ENCODE data around the gene SMAD3.

DNA sequence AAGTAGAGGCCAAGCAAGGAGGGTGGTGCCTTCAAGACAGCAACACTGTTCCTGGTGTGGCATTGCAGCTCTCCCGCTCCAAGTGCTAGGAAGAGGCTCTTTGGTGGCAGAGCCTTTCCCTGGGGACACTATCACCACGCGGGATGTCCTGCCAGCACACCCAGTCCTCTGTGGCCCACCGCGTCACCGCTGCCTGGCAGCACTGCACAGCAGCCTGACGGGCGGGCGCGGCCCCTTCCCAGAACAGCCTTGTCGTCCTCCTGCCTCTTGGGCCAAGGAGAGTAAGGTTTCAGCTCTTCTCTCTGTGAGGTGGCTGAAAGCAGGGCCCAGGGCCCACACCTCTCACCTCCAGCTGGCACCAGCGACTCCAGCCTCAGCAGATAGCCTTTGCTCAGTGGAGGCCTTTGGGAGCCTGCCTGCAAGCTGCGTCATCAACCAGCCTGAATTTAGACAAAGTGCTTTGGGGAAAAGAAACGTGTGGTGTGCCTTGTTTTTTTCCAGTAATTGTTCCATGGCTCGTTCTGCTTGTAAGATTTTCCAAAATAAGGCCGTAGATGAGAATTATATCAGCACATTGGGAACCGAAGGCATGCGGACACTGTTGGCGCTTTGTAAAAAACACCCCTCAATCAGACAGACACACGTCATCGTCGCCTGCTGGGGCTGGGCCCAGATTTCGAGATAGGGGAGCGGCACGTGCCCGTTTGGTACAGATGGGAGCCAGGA is 124.1 kb downstream of the SMAD3 start:
- TF ChIP-seq POLR2AphosphoS5 (IDR thresholded peaks at IDR 0.05; ENCODE audit: low read depth, low read length) (no peak), TAF1 (IDR thresholded peaks at IDR 0.05; ENCODE audit: borderline replicate concordance, low read depth, low read length) (no peak), POLR2A (IDR thresholded peaks at IDR 0.05; ENCODE audit: low read depth, low read length) (no peak)

Measured in GM12892 (cell line).